NK-92 (cell line): ENCODE measurements around the gene ANKRD24.
"Not testable (repeated sequence)": the region's sequence is repeated elsewhere in the genome, so short reads cannot be mapped to it uniquely, and the experiment has no call there.

ENCODE experiments used
- DNase-seq: peaks from one replicate; lab custom pipeline; 2025; ENCODE audit not compliant: unreplicated experiment; lab: John Stamatoyannopoulos, UW

The ANKRD24 gene

GRCh38 chr19:4182084-4182810 lies at the start of gene ANKRD24, which contains the start of gene SIRT6:
Gene ANKRD24, plus strand, starts transcription at chr19:4182689. Its CDS starts 3,737 bp downstream, at chr19:4186426.
Gene SIRT6, minus strand, starts transcription at chr19:4182563. Its CDS starts 24 bp downstream, at chr19:4182539.
- DNase-seq, result no peak

- DNase-seq, result no peak
Observed at GRCh38 chr19:4134351-4134750, 48.1 kb upstream of the ANKRD24 start.

GRCh38 chr19:4135386-4135785 lies 47.1 kb upstream of the ANKRD24 start:
- DNase-seq, result not testable (repeated sequence)

GRCh38 chr19:4136680-4137088 lies 45.8 kb upstream of the ANKRD24 start:
- DNase-seq, result no peak

- DNase-seq, result no peak
Observed at GRCh38 chr19:4138445-4138844, 44.0 kb upstream of the ANKRD24 start.

- no peak for DNase-seq
Observed at GRCh38 chr19:4139614-4140236, 42.8 kb upstream of the ANKRD24 start.

- DNase-seq, result no peak
Observed at GRCh38 chr19:4140237-4140711, 42.2 kb upstream of the ANKRD24 start.

- not testable (repeated sequence) for DNase-seq
Observed at GRCh38 chr19:4142916-4143315, 39.6 kb upstream of the ANKRD24 start.

- no peak for DNase-seq
Observed at GRCh38 chr19:4144666-4145249, 37.7 kb upstream of the ANKRD24 start.

- DNase-seq, result no peak
Observed at GRCh38 chr19:4149518-4150288, 32.8 kb upstream of the ANKRD24 start.

GRCh38 chr19:4151623-4152022 lies 30.9 kb upstream of the ANKRD24 start:
- no peak for DNase-seq

GRCh38 chr19:4152241-4152998 lies 30.1 kb upstream of the ANKRD24 start:
- DNase-seq, result no peak

- DNase-seq, result no peak
Observed at GRCh38 chr19:4154571-4155312, 27.7 kb upstream of the ANKRD24 start.

GRCh38 chr19:4157164-4157563 lies 25.3 kb upstream of the ANKRD24 start:
- DNase-seq, result no peak

GRCh38 chr19:4157971-4158370 lies 24.5 kb upstream of the ANKRD24 start:
- not testable (repeated sequence) for DNase-seq

- DNase-seq, result no peak
Observed at GRCh38 chr19:4161415-4162077, 20.9 kb upstream of the ANKRD24 start.

- DNase-seq, result no peak
Observed at GRCh38 chr19:4164262-4164661, 18.2 kb upstream of the ANKRD24 start.

GRCh38 chr19:4171676-4172075 lies 10.8 kb upstream of the ANKRD24 start:
- DNase-seq, result no peak

- DNase-seq, result no peak
Observed at GRCh38 chr19:4172861-4173473, 9.5 kb upstream of the ANKRD24 start.
